ENCODE data around the gene EFCAB12. TPM values are rescaled to one million over a fixed set of nuclear protein-coding genes. Genes with fewer than 3 reads are reported as not detected.

EFCAB12 gene
- total and polyA plus RNA-seq, 2 of the 8 experiments (the other 6 are each of a cell fraction or from before 2014, with no cell fraction given): 0.60 to 0.99 TPM

- no peak for TF ChIP-seq KDM5A (IDR thresholded peaks at IDR 0.05; ENCODE audit: low read length)
- TF ChIP-seq EGR1 (IDR thresholded peaks at IDR 0.05; ENCODE audit: borderline replicate concordance, low read depth, low read length): peak; percentile 89
- no peak for TF ChIP-seq USF2 (IDR thresholded peaks at IDR 0.05; ENCODE audit: low read length)
- no peak for TF ChIP-seq ATF3 (IDR thresholded peaks at IDR 0.05; ENCODE audit: insufficient read depth, low read depth, low read length)
- TF ChIP-seq TAF7 (optimal IDR thresholded peaks at IDR 0.05; ENCODE audit: borderline replicate concordance, low read depth, low read length): no peak
- TF ChIP-seq, protein P1, sequence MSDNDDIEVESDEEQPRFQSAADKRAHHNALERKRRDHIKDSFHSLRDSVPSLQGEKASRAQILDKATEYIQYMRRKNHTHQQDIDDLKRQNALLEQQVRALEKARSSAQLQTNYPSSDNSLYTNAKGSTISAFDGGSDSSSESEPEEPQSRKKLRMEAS (IDR thresholded peaks at IDR 0.05): peak; percentile 10; the same call in 1 of the 2 replicates
- TF ChIP-seq PHF8 (conservative IDR thresholded peaks at IDR 0.05; ENCODE audit: low read depth, low read length): 0 out of 2 replicates have a peak, but pooled peaks have one; percentile 49
- TF ChIP-seq TCF12 (IDR thresholded peaks at IDR 0.05; ENCODE audit: low read depth, low read length): 0 out of 2 replicates have a peak, but pooled peaks have one; percentile 43
- TF ChIP-seq JUND (IDR thresholded peaks at IDR 0.05; ENCODE audit: low read length): no peak
- TF ChIP-seq SP2 (IDR thresholded peaks at IDR 0.05; ENCODE audit: low read length): no peak
- no peak for TF ChIP-seq CEBPB (IDR thresholded peaks at IDR 0.05; ENCODE audit: low read depth, low read length)
- no peak for TF ChIP-seq SP4 (IDR thresholded peaks at IDR 0.05; ENCODE audit: low read length)
- 0 out of 2 replicates have a peak, but pooled peaks have one; percentile 7 for TF ChIP-seq SP1 (IDR thresholded peaks at IDR 0.05; ENCODE audit: low read depth, low read length)
- TF ChIP-seq SIRT6 (IDR thresholded peaks at IDR 0.05; ENCODE audit: low read length): no peak
- no peak for TF ChIP-seq ZNF274 (IDR thresholded peaks at IDR 0.05; ENCODE audit: borderline replicate concordance, extremely low read depth, low read length)
- 0 out of 2 replicates have a peak, but pooled peaks have one; percentile 39 for TF ChIP-seq YY1 (IDR thresholded peaks at IDR 0.05; ENCODE audit: low read depth, low read length)
- peak; percentile 28; the same call in 1 of the 2 replicates for TF ChIP-seq TAF1 (IDR thresholded peaks at IDR 0.05; ENCODE audit: low read depth, low read length)
- no peak for TF ChIP-seq EP300 (IDR thresholded peaks at IDR 0.05; ENCODE audit: borderline replicate concordance in 1 of 2, low read depth in 2 of 2, low read length in 2 of 2)
- no peak for TF ChIP-seq HDAC6 (IDR thresholded peaks at IDR 0.05; ENCODE audit: low read depth, low read length)
- no peak for TF ChIP-seq CREB1 (IDR thresholded peaks at IDR 0.05)
- TF ChIP-seq POLR2A (IDR thresholded peaks at IDR 0.05; ENCODE audit: control extremely low read depth in 1 of 2, low read depth in 2 of 2, low read length in 2 of 2): no peak
Observed at GRCh38 chr3:129399145-129399894, 29.1 kb downstream of the EFCAB12 start (continued).

Data from H1 (cell line).